Loucy (cell line): ENCODE data around the gene PIBF1.

ENCODE experiments used
- H2AFZ ChIP-seq: fragments of 200-600 bp; sonication (generic); 2 replicates; pipeline ENCODE4 v1.6.0; 2016; ENCODE audit warnings: antibody characterized with exemption, mild to moderate bottlenecking, low read length, moderate library complexity
- H3F3A ChIP-seq: fragments of 200-600 bp; 2 replicates; pipeline ENCODE4 v1.6.0; 2016; ENCODE audit warnings: antibody characterized with exemption, low read depth, mild to moderate bottlenecking
- H3K27me3 ChIP-seq: fragments of 200-600 bp; sonication (generic); 2 replicates; pipeline ENCODE4 v1.6.1; 2014; ENCODE audit warnings: low read length, mild to moderate bottlenecking; ENCODE audit not compliant: insufficient read depth, poor library complexity, severe bottlenecking
- H3K36me3 ChIP-seq: fragments of 200-600 bp; sonication (generic); 2 replicates; pipeline ENCODE4 v1.6.1; 2016; ENCODE audit warnings: low read length; ENCODE audit not compliant: insufficient read depth
- H3K4me1 ChIP-seq: fragments of 200-600 bp; sonication (generic); 2 replicates; pipeline ENCODE4 v1.5.1; 2014; ENCODE audit warnings: low read length, mild to moderate bottlenecking; ENCODE audit not compliant: insufficient read depth, poor library complexity, severe bottlenecking
- H3K4me2 ChIP-seq: fragments of 200-600 bp; sonication (generic); 2 replicates; pipeline ENCODE4 v1.6.0; 2014; ENCODE audit warnings: antibody characterized with exemption, low read length, low read depth, mild to moderate bottlenecking; ENCODE audit not compliant: poor library complexity, severe bottlenecking
- H3K4me3 ChIP-seq: fragments of 200-600 bp; sonication (generic); 2 replicates; pipeline ENCODE4 v1.5.1; 2014; ENCODE audit warnings: low read length, mild to moderate bottlenecking, mixed read lengths; ENCODE audit not compliant: poor library complexity, severe bottlenecking
- H3K79me2 ChIP-seq: fragments of 200-600 bp; sonication (generic); 2 replicates; pipeline ENCODE4 v1.6.1; 2014; ENCODE audit warnings: low read length; ENCODE audit not compliant: insufficient read depth
- H3K9ac ChIP-seq: fragments of 200-600 bp; sonication (generic); 2 replicates; pipeline ENCODE4 v1.6.0; 2014; ENCODE audit warnings: mild to moderate bottlenecking, low read depth, low read length, moderate library complexity; ENCODE audit not compliant: poor library complexity, severe bottlenecking
- H3K9me2 ChIP-seq: fragments of 200-600 bp; sonication (generic); replicated peaks from 2 replicates; pipeline ENCODE4 v1.6.1; 2016; ENCODE audit warnings: low read depth, low read length, mixed read lengths
- H3K9me3 ChIP-seq: fragments of 200-600 bp; sonication (generic); 2 replicates; pipeline ENCODE4 v1.6.1; 2014; ENCODE audit warnings: mild to moderate bottlenecking, antibody characterized with exemption, low read length, low read depth; ENCODE audit not compliant: insufficient read depth
- H4K20me1 ChIP-seq: fragments of 200-600 bp; sonication (generic); 2 replicates; pipeline ENCODE4 v1.6.0; 2014; ENCODE audit warnings: antibody characterized with exemption, low read length, mild to moderate bottlenecking; ENCODE audit not compliant: insufficient read depth, poor library complexity, severe bottlenecking
- EZH2phosphoT487 ChIP-seq: fragments of 200-600 bp; IDR thresholded peaks from 2 replicates; pipeline ENCODE4 v1.6.1; 2018; ENCODE audit warnings: antibody characterized with exemption, mild to moderate bottlenecking, moderate library complexity, borderline replicate concordance
- TF ChIP-seq, protein P1 (sequence below): fragments of 200-600 bp; sonication (generic); conservative IDR thresholded peaks from 2 replicates; pipeline ENCODE4 v1.5.1; 2014; ENCODE audit warnings: mild to moderate bottlenecking, antibody characterized with exemption, low read length

Gene PIBF1

DNA sequence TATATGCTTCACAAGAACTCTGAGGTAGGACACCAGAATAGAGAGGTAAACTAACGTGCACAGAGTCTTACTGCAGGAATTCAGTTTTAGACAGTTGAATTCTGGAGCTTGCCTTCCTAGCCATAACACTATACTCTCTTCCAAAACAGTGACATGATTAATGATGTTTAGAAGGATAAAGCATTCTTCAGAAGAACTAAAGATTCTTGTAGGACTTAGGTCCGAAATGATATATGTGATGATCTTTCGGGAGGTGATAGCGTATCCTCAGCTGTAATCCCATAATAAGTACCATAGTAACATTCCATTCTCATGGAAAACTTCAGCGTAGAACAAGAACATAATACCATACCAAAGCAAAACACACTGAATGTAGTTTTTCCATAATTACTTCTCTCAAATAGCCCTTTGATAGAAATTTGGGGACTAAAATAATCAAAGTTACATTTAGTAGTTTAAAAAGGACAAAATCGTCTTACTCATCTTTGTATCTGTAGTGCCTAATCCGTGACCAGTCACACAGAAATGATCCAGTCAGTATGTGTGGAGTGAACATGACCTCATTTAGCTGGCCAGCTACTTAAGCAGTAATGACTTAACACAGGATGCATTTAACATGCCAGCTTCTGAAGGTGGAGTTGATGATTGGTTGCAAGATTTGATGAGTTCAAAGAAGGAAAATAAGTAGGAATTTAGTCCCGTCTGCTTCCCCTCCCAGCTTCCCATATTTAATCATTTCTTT, 38.4 kb downstream of the PIBF1 start:
- H3K36me3 ChIP-seq: peaks cover 30% of the 10 kb centered on the region; the same call in 1 of the 2 replicates
- no peaks in the 10 kb centered on the region for H4K20me1 ChIP-seq
- H3K27me3 ChIP-seq: no peaks in the 10 kb centered on the region
- no peak overlapping the region for H2AFZ ChIP-seq
- no peaks in the 10 kb centered on the region for H3K9me2 ChIP-seq
- no peaks in the 10 kb centered on the region for H3F3A ChIP-seq
- TF ChIP-seq, protein P1, sequence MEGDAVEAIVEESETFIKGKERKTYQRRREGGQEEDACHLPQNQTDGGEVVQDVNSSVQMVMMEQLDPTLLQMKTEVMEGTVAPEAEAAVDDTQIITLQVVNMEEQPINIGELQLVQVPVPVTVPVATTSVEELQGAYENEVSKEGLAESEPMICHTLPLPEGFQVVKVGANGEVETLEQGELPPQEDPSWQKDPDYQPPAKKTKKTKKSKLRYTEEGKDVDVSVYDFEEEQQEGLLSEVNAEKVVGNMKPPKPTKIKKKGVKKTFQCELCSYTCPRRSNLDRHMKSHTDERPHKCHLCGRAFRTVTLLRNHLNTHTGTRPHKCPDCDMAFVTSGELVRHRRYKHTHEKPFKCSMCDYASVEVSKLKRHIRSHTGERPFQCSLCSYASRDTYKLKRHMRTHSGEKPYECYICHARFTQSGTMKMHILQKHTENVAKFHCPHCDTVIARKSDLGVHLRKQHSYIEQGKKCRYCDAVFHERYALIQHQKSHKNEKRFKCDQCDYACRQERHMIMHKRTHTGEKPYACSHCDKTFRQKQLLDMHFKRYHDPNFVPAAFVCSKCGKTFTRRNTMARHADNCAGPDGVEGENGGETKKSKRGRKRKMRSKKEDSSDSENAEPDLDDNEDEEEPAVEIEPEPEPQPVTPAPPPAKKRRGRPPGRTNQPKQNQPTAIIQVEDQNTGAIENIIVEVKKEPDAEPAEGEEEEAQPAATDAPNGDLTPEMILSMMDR: no peak
- no peak for TF ChIP-seq EZH2phosphoT487
- peaks cover 13% of the 10 kb centered on the region for H3K4me1 ChIP-seq
- no peak overlapping the region for H3K4me3 ChIP-seq
- no peak overlapping the region for H3K4me2 ChIP-seq
- no peaks in the 10 kb centered on the region for H3K79me2 ChIP-seq
- H3K9me3 ChIP-seq: no peaks in the 10 kb centered on the region
- no peak overlapping the region for H3K9ac ChIP-seq

DNA sequence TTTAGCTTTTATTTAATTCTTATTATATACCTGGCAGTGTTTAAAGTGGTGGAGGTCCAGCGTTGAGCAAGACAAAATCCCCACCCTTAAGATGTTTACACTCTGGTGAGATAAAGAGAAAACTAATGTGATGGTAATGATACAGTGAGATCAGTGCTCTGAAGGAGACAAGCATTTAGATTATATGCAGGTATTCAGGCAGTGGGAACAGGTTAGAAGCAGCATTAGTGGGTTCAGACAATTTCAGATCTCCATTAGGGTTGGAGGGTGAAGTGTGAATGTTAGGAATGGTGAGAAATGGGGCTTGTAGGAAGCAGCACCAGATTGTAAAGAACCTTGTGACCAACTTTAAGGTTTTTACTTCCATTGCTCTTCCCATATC, 39.0 kb downstream of the PIBF1 start:
- Histone ChIP-seq H3K36me3 (peaks cover 31% of the 10 kb centered on the region; the same call in 1 of the 2 replicates), H2AFZ (no peak overlapping the region), H3K9me2 (no peaks in the 10 kb centered on the region), H3K4me2 (no peak overlapping the region), H3K27me3 (no peaks in the 10 kb centered on the region), H4K20me1 (no peaks in the 10 kb centered on the region), H3K9me3 (no peaks in the 10 kb centered on the region), H3F3A (no peaks in the 10 kb centered on the region), H3K9ac (no peak overlapping the region), H3K4me1 (peaks cover 13% of the 10 kb centered on the region), H3K79me2 (no peaks in the 10 kb centered on the region), H3K4me3 (no peak overlapping the region)
- TF ChIP-seq, protein P1: no peak

DNA sequence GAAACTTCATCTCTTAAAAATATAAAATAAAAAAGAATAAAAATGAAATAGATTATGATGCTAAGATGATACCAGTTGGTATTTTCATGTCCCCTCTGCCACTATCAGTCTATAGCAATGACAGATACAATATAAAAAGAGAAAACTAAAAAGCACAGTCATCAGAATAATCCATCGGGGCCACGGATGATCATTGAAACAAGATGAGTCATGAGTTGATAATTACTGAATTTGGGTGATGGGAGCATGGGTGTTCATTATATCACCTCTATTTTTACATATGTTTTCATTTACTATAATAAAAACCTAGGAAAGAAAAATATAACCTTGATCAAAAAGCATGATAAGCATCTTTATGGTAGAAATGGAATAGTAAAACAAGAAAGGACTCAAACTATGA, 41.1 kb downstream of the PIBF1 start:
- H4K20me1 ChIP-seq: no peaks in the 10 kb centered on the region
- H3K79me2 ChIP-seq: no peaks in the 10 kb centered on the region
- H2AFZ ChIP-seq: no peak overlapping the region
- H3K36me3 ChIP-seq: peaks cover 38% of the 10 kb centered on the region; the same call in 1 of the 2 replicates
- H3K9ac ChIP-seq: no peak overlapping the region
- no peaks in the 10 kb centered on the region for H3K27me3 ChIP-seq
- H3K4me1 ChIP-seq: peaks cover 13% of the 10 kb centered on the region
- H3K9me2 ChIP-seq: no peaks in the 10 kb centered on the region
- TF ChIP-seq EZH2phosphoT487: no peak
- TF ChIP-seq, protein P1: no peak
- 0 out of 2 replicates have a peak, but pooled peaks cover 4% of the 10 kb centered on the region for H3F3A ChIP-seq
- H3K9me3 ChIP-seq: no peaks in the 10 kb centered on the region
- H3K4me2 ChIP-seq: no peak overlapping the region
- no peak overlapping the region for H3K4me3 ChIP-seq
